Hepatocyte (in vitro differentiated cells): ENCODE results near the gene BLM. TPM values are rescaled to one million over a fixed set of nuclear protein-coding genes. Genes with fewer than 3 reads are reported as not detected.

ENCODE experiments used
- DNase-seq: peaks from one replicate; pipeline ENCODE4 v3.0.0-alpha.2; 2016; ENCODE audit warnings: low spot score
- H2AFZ ChIP-seq: fragments of 200-600 bp; sonication (generic); 2 replicates; pipeline ENCODE4 v1.6.0; 2016; ENCODE audit warnings: antibody characterized with exemption, mild to moderate bottlenecking
- H3K27ac ChIP-seq: fragments of 200-600 bp; sonication (generic); 2 replicates; pipeline ENCODE4 v1.5.1; 2016; ENCODE audit warnings: mild to moderate bottlenecking
- H3K27me3 ChIP-seq: fragments of 200-600 bp; sonication (generic); 2 replicates; pipeline ENCODE4 v1.6.1; 2016
- H3K36me3 ChIP-seq: fragments of 200-600 bp; sonication (generic); replicated peaks from 2 replicates; pipeline ENCODE4 v1.5.1; 2016; ENCODE audit warnings: low read depth; ENCODE audit not compliant: insufficient read depth
- H3K4me1 ChIP-seq: fragments of 200-600 bp; sonication (generic); 2 replicates; pipeline ENCODE4 v1.5.1; 2016; ENCODE audit warnings: mild to moderate bottlenecking, moderate library complexity; ENCODE audit not compliant: insufficient read depth
- H3K4me2 ChIP-seq: fragments of 200-600 bp; sonication (generic); 2 replicates; pipeline ENCODE4 v1.6.0; 2016
- H3K4me3 ChIP-seq: fragments of 200-600 bp; sonication (generic); 2 replicates; pipeline ENCODE4 v1.5.1; 2016; ENCODE audit warnings: mild to moderate bottlenecking
- H3K79me2 ChIP-seq: fragments of 200-600 bp; sonication (generic); 2 replicates; pipeline ENCODE4 v1.6.0; 2017; ENCODE audit warnings: mild to moderate bottlenecking
- H3K9me2 ChIP-seq: fragments of 200-600 bp; sonication (generic); replicated peaks from 2 replicates; pipeline ENCODE4 v1.6.0; 2017; ENCODE audit warnings: mild to moderate bottlenecking; ENCODE audit not compliant: insufficient read depth
- H3K9me3 ChIP-seq: fragments of 200-600 bp; sonication (generic); 2 replicates; pipeline ENCODE4 v1.5.1; 2016; ENCODE audit warnings: low read depth, mild to moderate bottlenecking
- H4K20me1 ChIP-seq: fragments of 200-600 bp; sonication (generic); 2 replicates; pipeline ENCODE4 v1.6.0; 2016; ENCODE audit warnings: mild to moderate bottlenecking; ENCODE audit not compliant: insufficient read depth, poor library complexity, severe bottlenecking
- CTCF ChIP-seq: fragments of 200-600 bp; sonication (generic); IDR thresholded peaks from 2 replicates; pipeline ENCODE4 v1.5.1; 2016; ENCODE audit warnings: antibody characterized with exemption, mild to moderate bottlenecking; ENCODE audit not compliant: poor library complexity
- EZH2 ChIP-seq: fragments of 200-600 bp; sonication (generic); IDR thresholded peaks from 2 replicates; pipeline ENCODE4 v1.6.1; 2016; ENCODE audit warnings: antibody characterized with exemption, mild to moderate bottlenecking, borderline replicate concordance
- EZH2phosphoT487 ChIP-seq: fragments of 200-600 bp; sonication (generic); IDR thresholded peaks from one replicate; pipeline ENCODE4 v1.6.1; 2018; ENCODE audit warnings: antibody characterized with exemption, mild to moderate bottlenecking, low read depth, moderate library complexity; ENCODE audit not compliant: unreplicated experiment, severe bottlenecking
- WGBS: methylation state at CpG from one replicate; pipeline ENCODE4 v1.1.6; 2016; ENCODE audit warnings: low lambda C conversion rate; ENCODE audit errors: missing lambda C conversion rate; 5-methylcytosine and 5-hydroxymethylcytosine counted together
- polyA plus RNA-seq: library from polyadenylated mRNA; unstranded; fragments of >200 nt; fragmentation: Nextera tagmentation; extraction: Ambion mirVana; gene quantifications from 2 replicates; pipeline ENCODE4 v1.2.1, GENCODE V29; 2016
- total RNA-seq: library from RNA; depleted of rRNA; stranded (reverse); fragments of >200 nt; gene quantifications from 2 replicates; pipeline ENCODE4 v1.2.3, GENCODE V29; 2014

BLM gene
- total and polyA plus RNA-seq, 2 experiments from 2014 or later = 1.7 to 3.5 TPM

- Histone ChIP-seq H3K4me2 (no peak overlapping the region), H3K4me1 (no peaks in the 10 kb centered on the region), H3K79me2 (peaks cover 2% of the 10 kb centered on the region), H2AFZ (no peak overlapping the region), H3K27ac (no peak overlapping the region), H3K9me3 (no peaks in the 10 kb centered on the region), H3K9me2 (no peaks in the 10 kb centered on the region), H3K36me3 (no peaks in the 10 kb centered on the region), H3K4me3 (no peak overlapping the region), H4K20me1 (no peaks in the 10 kb centered on the region), H3K27me3 (no peaks in the 10 kb centered on the region)
- DNase-seq = no peak
- TF ChIP-seq CTCF (no peak), EZH2 (no peak), EZH2phosphoT487 (no peak)
- 95% methylated on average over 8 of the region's 8 CpGs for WGBS
These were observed 27.7 kb downstream of the BLM start for GRCh38 chr15:90744759-90745402.

GRCh38 chr15:90749754-90750153 is 32.6 kb downstream of the BLM start:
- DNase-seq = no peak
- Histone ChIP-seq H3K36me3 (no peaks in the 10 kb centered on the region), H3K27ac (no peak overlapping the region), H2AFZ (no peak overlapping the region), H3K4me2 (no peak overlapping the region), H3K79me2 (no peaks in the 10 kb centered on the region), H3K9me3 (no peaks in the 10 kb centered on the region), H4K20me1 (no peaks in the 10 kb centered on the region), H3K27me3 (no peaks in the 10 kb centered on the region), H3K9me2 (no peaks in the 10 kb centered on the region), H3K4me1 (no peaks in the 10 kb centered on the region), H3K4me3 (no peak overlapping the region)
- TF ChIP-seq EZH2 (no peak), EZH2phosphoT487 (no peak), CTCF (no peak)
- 87% methylated on average over 3 of the region's 3 CpGs for WGBS

GRCh38 chr15:90750186-90750585 is 33.0 kb downstream of the BLM start:
- H3K27ac ChIP-seq = no peak overlapping the region

More at GRCh38 chr15:90750186-90750585, 33.0 kb downstream of the BLM start:
- DNase-seq = no peak
- no peaks in the 10 kb centered on the region for H3K9me2 ChIP-seq
- H3K4me1 ChIP-seq = no peaks in the 10 kb centered on the region
- H3K4me3 ChIP-seq = no peak overlapping the region
- no peaks in the 10 kb centered on the region for H3K36me3 ChIP-seq
- no peaks in the 10 kb centered on the region for H3K9me3 ChIP-seq
- no peaks in the 10 kb centered on the region for H3K27me3 ChIP-seq
- no peaks in the 10 kb centered on the region for H4K20me1 ChIP-seq
- 87% methylated on average over 7 of the region's 7 CpGs for WGBS
- H3K79me2 ChIP-seq = no peaks in the 10 kb centered on the region
- no peak overlapping the region for H3K4me2 ChIP-seq
- TF ChIP-seq EZH2phosphoT487 (no peak), CTCF (no peak), EZH2 (no peak)
- peak overlapping the region; percentile 6 for H2AFZ ChIP-seq
